HG03103 (cell line): Measurements from ENCODE around the gene HTR4.

Source experiments
- ATAC-seq: cut with Tn5 transposase; IDR thresholded peaks from one replicate; pipeline ENCODE4 v1.9.1; 2021; ENCODE audit warnings: low read depth; ENCODE audit not compliant: unreplicated experiment

HTR4 gene

DNA sequence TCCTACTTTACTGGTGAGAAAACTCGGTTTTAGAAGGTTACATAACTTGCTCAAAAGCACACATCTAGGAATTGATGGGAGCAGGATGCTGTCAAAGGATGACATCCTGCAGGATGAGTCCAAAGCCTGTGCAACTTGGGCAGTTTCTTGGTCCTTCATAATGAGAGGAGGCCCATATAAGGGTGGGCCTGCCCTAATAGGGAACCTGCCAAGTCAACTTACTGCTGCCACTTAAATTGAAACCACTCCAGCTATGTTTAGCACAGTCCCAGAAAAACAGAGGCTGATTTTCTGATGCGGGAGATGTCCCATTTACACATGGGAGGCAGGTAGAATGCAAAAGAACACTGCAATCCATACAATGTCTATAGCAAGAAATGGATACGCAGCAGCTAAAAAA is 208.7 kb downstream of the HTR4 start:
- no peak for ATAC-seq

- peak; percentile 87 for ATAC-seq
Observed at GRCh38 chr5:148443998-148444397, 210.3 kb downstream of the HTR4 start.

- no peak for ATAC-seq
Observed at GRCh38 chr5:148443241-148443640, 211.1 kb downstream of the HTR4 start.

- ATAC-seq: no peak
Observed at GRCh38 chr5:148438933-148439332, 215.4 kb downstream of the HTR4 start.

DNA sequence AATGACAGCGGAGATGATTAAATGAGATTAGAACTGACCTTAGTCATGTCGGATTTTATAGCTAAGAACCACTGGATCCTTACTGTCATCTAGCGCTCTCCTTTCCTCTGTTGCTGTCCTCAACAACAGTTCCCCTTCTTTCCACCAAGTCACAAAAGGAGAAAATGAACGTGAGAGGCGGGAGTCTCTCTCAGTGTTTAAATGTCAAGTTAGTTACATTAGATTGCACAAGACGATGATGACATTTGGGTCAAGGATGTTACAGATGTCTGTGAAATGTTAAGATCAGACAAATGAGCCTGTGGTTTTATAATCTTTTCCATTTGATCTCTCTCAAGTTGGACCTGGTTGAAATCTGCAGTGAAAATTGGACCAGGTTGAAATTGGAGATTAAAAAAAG is 217.1 kb downstream of the HTR4 start:
- no peak for ATAC-seq

DNA sequence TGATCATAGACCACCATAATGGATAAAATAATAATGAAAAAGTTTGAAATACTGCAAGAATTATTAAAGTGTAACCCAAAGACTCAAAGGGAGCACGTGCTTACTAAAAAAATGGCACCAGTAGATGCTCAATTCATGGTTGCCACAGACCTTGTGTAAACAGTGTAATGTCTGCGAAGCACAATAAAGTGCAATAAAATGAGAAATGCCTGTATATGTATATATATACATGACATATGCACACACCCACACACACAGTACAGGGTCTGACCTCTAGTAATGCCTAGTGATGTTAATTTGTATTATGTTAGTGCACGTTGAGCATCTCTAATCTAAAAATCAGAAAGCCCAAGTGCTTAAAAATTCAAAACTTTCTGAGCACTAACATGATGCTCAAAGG is 218.3 kb downstream of the HTR4 start:
- ATAC-seq: no peak

DNA sequence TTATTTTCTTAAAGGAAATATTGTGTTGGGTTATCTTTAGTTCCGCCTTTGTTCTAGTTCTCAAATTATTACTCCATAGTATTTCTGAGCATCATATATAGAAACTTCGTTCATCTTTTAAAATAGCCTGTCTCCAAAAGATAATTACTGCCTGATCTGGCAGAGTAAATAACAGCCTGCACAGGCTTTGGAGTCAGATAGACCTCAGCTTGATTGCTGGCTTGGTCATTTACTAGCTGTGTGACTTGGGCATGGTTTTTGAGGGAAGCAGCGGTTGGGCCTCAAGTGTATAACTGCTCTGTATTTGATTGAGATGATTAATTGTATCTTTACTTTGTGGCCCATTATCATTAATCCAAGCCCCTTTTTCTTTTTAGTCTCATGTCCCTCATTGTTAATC is 220.5 kb downstream of the HTR4 start:
- no peak for ATAC-seq
